HEK293 (cell line): ENCODE data around the gene GLCE.

Experiments
- CTCF ChIA-PET: fragments of 350-600 bp; formaldehyde crosslinking; extraction: SDS; loops from one replicate; lab custom pipeline; 2021; ENCODE audit warnings: antibody characterized with exemption; lab: Yijun Ruan, JAX
- POLR2A ChIA-PET: fragments of 300-600 bp; formaldehyde crosslinking; extraction: SDS; loops from one replicate; lab custom pipeline; 2020; ENCODE audit warnings: antibody characterized with exemption, inconsistent platforms; lab: Yijun Ruan, JAX
- H3K27ac ChIP-seq: fragments of 200-500 bp; sonication (Bioruptor generic); 2 replicates; pipeline ENCODE4 v1.5.1; 2014; ENCODE audit warnings: low read depth, low read length, control low read depth, inconsistent platforms; ENCODE audit errors: extremely low read depth
- H3K36me3 ChIP-seq, 2 experiments: fragments of 200-500 bp in 1 of 2; sonication (Bioruptor generic) in 1 of 2; 1 replicate in 1 of 2; 2 replicates in 1 of 2; pipeline ENCODE4 v1.5.1; 2014 to 2017; ENCODE audit warnings: inconsistent platforms in 2 of 2, low read length in 2 of 2; ENCODE audit not compliant: control insufficient read depth in 2 of 2, insufficient read depth in 1 of 2
- H3K4me1 ChIP-seq: fragments of 200-500 bp; sonication (Bioruptor generic); 2 replicates; pipeline ENCODE4 v1.5.1; 2014; ENCODE audit warnings: mild to moderate bottlenecking, low read length, inconsistent platforms; ENCODE audit not compliant: control insufficient read depth, insufficient read depth
- H3K4me3 ChIP-seq: 2 replicates; pipeline ENCODE4 v1.5.1; 2011; ENCODE audit warnings: low read depth, mild to moderate bottlenecking, control low read depth, low read length, moderate library complexity
- H3K9me3 ChIP-seq: fragments of 200-500 bp; sonication (Bioruptor generic); 2 replicates; pipeline ENCODE4 v1.5.1; 2014; ENCODE audit warnings: low read depth, low read length, inconsistent platforms; ENCODE audit not compliant: control insufficient read depth, insufficient read depth
- ATF2 ChIP-seq: fragments of 450-650 bp; formaldehyde crosslinking; IDR thresholded peaks from 2 replicates; pipeline ENCODE4 v1.5.1; 2016; ENCODE audit warnings: missing biosample characterization, missing genetic modification characterization, low read depth
- BCL11B ChIP-seq: fragments of 450-650 bp; formaldehyde crosslinking; IDR thresholded peaks from 2 replicates; pipeline ENCODE4 v1.5.1; 2016; ENCODE audit warnings: low read depth, missing biosample characterization, missing genetic modification characterization
- GLI2 ChIP-seq: fragments of 450-650 bp; formaldehyde crosslinking; IDR thresholded peaks from 2 replicates; pipeline ENCODE4; 2017; ENCODE audit warnings: missing biosample characterization, missing genetic modification characterization, low read depth, borderline replicate concordance
- HOXA7 ChIP-seq: sonication (generic); formaldehyde crosslinking; IDR thresholded peaks from 2 replicates; pipeline ENCODE4 v1.8.1; 2022; ENCODE audit warnings: missing genetic modification reagents, borderline replicate concordance
- KLF9 ChIP-seq: fragments of 450-650 bp; formaldehyde crosslinking; IDR thresholded peaks from 2 replicates; pipeline ENCODE4 v1.5.1; 2016; ENCODE audit warnings: missing biosample characterization, missing genetic modification characterization, low read depth
- MYNN ChIP-seq: fragments of 450-650 bp; formaldehyde crosslinking; IDR thresholded peaks from 2 replicates; pipeline ENCODE4 v1.5.1; 2016; ENCODE audit warnings: missing biosample characterization, missing genetic modification characterization, borderline replicate concordance
- PRDM2 ChIP-seq: fragments of 450-650 bp; formaldehyde crosslinking; IDR thresholded peaks from 2 replicates; pipeline ENCODE4 v1.5.1; 2016; ENCODE audit warnings: missing biosample characterization, missing genetic modification characterization, borderline replicate concordance
- REPIN1 ChIP-seq: fragments of 450-650 bp; formaldehyde crosslinking; IDR thresholded peaks from 2 replicates; pipeline ENCODE4 v1.5.1; 2017; ENCODE audit warnings: missing biosample characterization, missing genetic modification characterization, low read depth
- SCRT1 ChIP-seq: fragments of 450-650 bp; formaldehyde crosslinking; IDR thresholded peaks from 2 replicates; pipeline ENCODE4 v1.5.1; 2016; ENCODE audit warnings: missing biosample characterization, missing genetic modification characterization, borderline replicate concordance
- ZBTB6 ChIP-seq: fragments of 450-650 bp; formaldehyde crosslinking; IDR thresholded peaks from 2 replicates; pipeline ENCODE4 v1.5.1; 2017; ENCODE audit warnings: missing biosample characterization, missing genetic modification characterization
- ZNF121 ChIP-seq: fragments of 450-650 bp; formaldehyde crosslinking; IDR thresholded peaks from 2 replicates; pipeline ENCODE4 v1.5.1; 2016; ENCODE audit warnings: missing biosample characterization, missing genetic modification characterization
- ZNF19 ChIP-seq: fragments of 450-650 bp; formaldehyde crosslinking; IDR thresholded peaks from 2 replicates; pipeline ENCODE4; 2016; ENCODE audit warnings: missing biosample characterization, missing genetic modification characterization, low read depth
- ZNF37A ChIP-seq: fragments of 450-650 bp; IDR thresholded peaks from 2 replicates; pipeline ENCODE4 v1.5.1; 2018; ENCODE audit warnings: missing biosample characterization, missing genetic modification characterization
- ZNF391 ChIP-seq: fragments of 450-650 bp; formaldehyde crosslinking; IDR thresholded peaks from 2 replicates; pipeline ENCODE4 v1.5.1; 2016; ENCODE audit warnings: low read depth, missing biosample characterization, missing genetic modification characterization, borderline replicate concordance
- ZNF416 ChIP-seq: fragments of 450-650 bp; formaldehyde crosslinking; IDR thresholded peaks from 2 replicates; pipeline ENCODE4 v1.5.1; 2016; ENCODE audit warnings: missing biosample characterization, missing genetic modification characterization
- ZNF473 ChIP-seq: fragments of 450-650 bp; formaldehyde crosslinking; IDR thresholded peaks from 2 replicates; pipeline ENCODE4 v1.5.1; 2017; ENCODE audit warnings: missing biosample characterization, missing genetic modification characterization
- ZNF677 ChIP-seq: fragments of 450-650 bp; IDR thresholded peaks from 2 replicates; pipeline ENCODE4 v1.5.0; 2018; ENCODE audit warnings: missing biosample characterization, mild to moderate bottlenecking, missing genetic modification characterization, moderate library complexity
- TF ChIP-seq, protein P1 (sequence below): fragments of 450-650 bp; formaldehyde crosslinking; IDR thresholded peaks from 2 replicates; pipeline ENCODE4 v1.5.1; 2016; ENCODE audit warnings: missing biosample characterization, missing genetic modification characterization

GLCE gene

DNA sequence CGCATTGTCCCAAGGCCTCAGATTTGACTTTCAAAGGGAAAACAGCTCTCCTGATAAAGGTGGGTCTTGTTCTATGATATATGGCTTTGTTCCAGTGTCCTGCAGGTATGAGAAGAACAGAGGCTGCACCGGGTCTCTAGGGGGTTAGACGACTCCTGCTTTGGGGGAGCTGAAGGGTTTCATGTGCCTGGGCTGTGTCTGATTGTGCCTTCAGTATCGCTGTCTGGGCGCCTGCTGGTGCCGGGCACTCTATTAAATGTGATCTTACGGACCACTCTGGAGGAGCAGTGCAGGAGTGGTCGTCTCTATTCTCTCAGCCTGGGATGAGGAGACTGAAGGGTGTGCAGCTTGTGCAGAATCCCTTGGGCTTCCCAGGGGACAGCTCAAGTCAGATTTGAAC, 154.3 kb downstream of the GLCE start:
- Histone ChIP-seq H3K27ac (no peak overlapping the region), H3K36me3 (no peaks in the 10 kb centered on the region), H3K4me3 (no peak overlapping the region), H3K4me1 (no peaks in the 10 kb centered on the region), H3K9me3 (no peaks in the 10 kb centered on the region)
- CTCF ChIA-PET = interaction anchor here (0.6 kb wide), 1 partner anchor 11 kb away, joined by 3 read pairs; no protein-coding TSS in a partner anchor
- POLR2A ChIA-PET = no interaction called here
- TF ChIP-seq ATF2 (tag by site-specific recombination) (no peak), GLI2 (no peak), PRDM2 (no peak), ZNF473 (tag by site-specific recombination) (no peak)

GRCh38 chr15:69315402-69316110, 155.1 kb downstream of the GLCE start:
- Histone ChIP-seq H3K4me1 (no peaks in the 10 kb centered on the region), H3K4me3 (no peak overlapping the region), H3K36me3 (no peaks in the 10 kb centered on the region)
- POLR2A ChIA-PET = no interaction called here
- TF ChIP-seq MYNN (tag by site-specific recombination) = no peak
- TF ChIP-seq ZNF677 (tag by site-specific recombination) = no peak
- no peak for TF ChIP-seq ZNF391 (tag by site-specific recombination)
- no peak for TF ChIP-seq BCL11B (tag by site-specific recombination)
- no peak for TF ChIP-seq HOXA7
- TF ChIP-seq, protein P1, sequence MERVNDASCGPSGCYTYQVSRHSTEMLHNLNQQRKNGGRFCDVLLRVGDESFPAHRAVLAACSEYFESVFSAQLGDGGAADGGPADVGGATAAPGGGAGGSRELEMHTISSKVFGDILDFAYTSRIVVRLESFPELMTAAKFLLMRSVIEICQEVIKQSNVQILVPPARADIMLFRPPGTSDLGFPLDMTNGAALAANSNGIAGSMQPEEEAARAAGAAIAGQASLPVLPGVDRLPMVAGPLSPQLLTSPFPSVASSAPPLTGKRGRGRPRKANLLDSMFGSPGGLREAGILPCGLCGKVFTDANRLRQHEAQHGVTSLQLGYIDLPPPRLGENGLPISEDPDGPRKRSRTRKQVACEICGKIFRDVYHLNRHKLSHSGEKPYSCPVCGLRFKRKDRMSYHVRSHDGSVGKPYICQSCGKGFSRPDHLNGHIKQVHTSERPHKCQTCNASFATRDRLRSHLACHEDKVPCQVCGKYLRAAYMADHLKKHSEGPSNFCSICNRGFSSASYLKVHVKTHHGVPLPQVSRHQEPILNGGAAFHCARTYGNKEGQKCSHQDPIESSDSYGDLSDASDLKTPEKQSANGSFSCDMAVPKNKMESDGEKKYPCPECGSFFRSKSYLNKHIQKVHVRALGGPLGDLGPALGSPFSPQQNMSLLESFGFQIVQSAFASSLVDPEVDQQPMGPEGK = no peak
- no peak for TF ChIP-seq KLF9 (tag by site-specific recombination)
- TF ChIP-seq ZNF37A (tag by site-specific recombination) = no peak
- TF ChIP-seq SCRT1 (tag by site-specific recombination) = no peak
- no peak for TF ChIP-seq ZBTB6 (tag by site-specific recombination)
- TF ChIP-seq ZNF121 = no peak
- no peak for TF ChIP-seq ZNF416 (tag by site-specific recombination)
- TF ChIP-seq ZNF19 (tag by site-specific recombination) = no peak
- TF ChIP-seq REPIN1 (tag by site-specific recombination) = no peak
- TF ChIP-seq, all 188 proteins: peak for 0
- no peak overlapping the region for H3K27ac ChIP-seq
- CTCF ChIA-PET = interaction anchor here (0.7 kb wide), 1 partner anchor 753 kb away, joined by 3 read pairs; no protein-coding TSS in a partner anchor
- H3K9me3 ChIP-seq = no peaks in the 10 kb centered on the region
